HepG2 (cell line): ENCODE measurements around the gene PGP. TPM values are rescaled to one million over a fixed set of nuclear protein-coding genes. Genes with fewer than 3 reads are reported as not detected.

Experiments used
- ATAC-seq: fragments of 200-7000 bp; cut with Tn5 transposase; 3 replicates; pipeline ENCODE4 v1.9.1; 2020; ENCODE audit warnings: mild to moderate bottlenecking, moderate library complexity
- BruUV-seq: library from RNA; stranded (reverse); fragments of 400-500 nt; replicated peaks from 2 replicates; lab custom pipeline; 2021; lab: Mats Ljungman, UMichigan
- CTCF ChIA-PET: fragments of 300-600 bp; formaldehyde crosslinking; extraction: SDS; loops from one replicate; lab custom pipeline; 2021; ENCODE audit warnings: low total read pairs, inconsistent platforms, low intra/inter-chr PET ratio; lab: Yijun Ruan, JAX
- POLR2A ChIA-PET: fragments of 350-600 bp; sonication (Branson Sonifier 250); formaldehyde crosslinking; loops from one replicate; lab custom pipeline; 2020; ENCODE audit warnings: antibody characterized with exemption, inconsistent platforms; lab: Yijun Ruan, JAX
- DNase-seq: peaks from one replicate; pipeline ENCODE4 v3.0.0-alpha.2; 2015; ENCODE audit warnings: low spot score
- FAIRE-seq: peaks from 3 replicates; lab custom pipeline; 2011; peaks lifted over from hg19 to GRCh38; lab: Jason Lieb, UNC
- H2AFZ ChIP-seq: one replicate; pipeline ENCODE4 v1.6.1; 2011; ENCODE audit warnings: low read length, inconsistent platforms
- H3K27ac ChIP-seq: fragments of 300-600 bp; 3 replicates; pipeline ENCODE4 v1.8.0; 2011; ENCODE audit warnings: mixed run types, mild to moderate bottlenecking, mixed read lengths, low read length, inconsistent platforms; ENCODE audit not compliant: insufficient read depth; ENCODE audit errors: extremely low read length
- H3K27me3 ChIP-seq, 2 experiments: fragments of 200-600 bp in 1 of 2; 2 replicates in 1 of 2; 3 replicates in 1 of 2; pipeline versions ENCODE4 v1.6.0 to v1.8.0; 2011; ENCODE audit warnings: low read length in 2 of 2, mild to moderate bottlenecking in 2 of 2, moderate library complexity in 2 of 2, inconsistent platforms in 1 of 2; ENCODE audit not compliant: insufficient read depth in 2 of 2, control insufficient read depth in 1 of 2
- H3K36me3 ChIP-seq, 2 experiments: fragments of 200-600 bp in 1 of 2; replicated peaks in 1 of 2; 2 replicates in 1 of 2; 3 replicates in 1 of 2; pipeline versions ENCODE4 v1.5.1 to v1.8.0; 2011; ENCODE audit warnings: low read length in 2 of 2, inconsistent platforms in 1 of 2; ENCODE audit not compliant: insufficient read depth in 2 of 2, control insufficient read depth in 1 of 2
- H3K4me1 ChIP-seq: 2 replicates; pipeline ENCODE4 v1.5.1; 2012; ENCODE audit warnings: low read length, inconsistent platforms; ENCODE audit not compliant: insufficient read depth
- H3K4me2 ChIP-seq: 2 replicates; pipeline ENCODE4 v1.6.0; 2011; ENCODE audit warnings: low read depth, low read length, inconsistent platforms
- H3K4me3 ChIP-seq, 3 experiments: fragments of 200-600 bp in 1 of 3; sonication (generic), shearing (Covaris generic) in 1 of 3; replicated peaks in 1 of 3; 2 replicates each; pipeline ENCODE4 v1.5.1; 2011 to 2016; ENCODE audit warnings: low read length in 3 of 3, inconsistent platforms in 2 of 3, low read depth in 2 of 3, mild to moderate bottlenecking in 2 of 3, control low read depth in 1 of 3, mixed read lengths in 1 of 3; ENCODE audit not compliant: insufficient read depth in 1 of 3
- H3K79me2 ChIP-seq: one replicate; pipeline ENCODE4 v1.6.1; 2011; ENCODE audit warnings: low read length, inconsistent platforms; ENCODE audit not compliant: insufficient read depth
- H3K9ac ChIP-seq: 2 replicates; pipeline ENCODE4 v1.6.0; 2011; ENCODE audit warnings: mild to moderate bottlenecking, low read depth, low read length, inconsistent platforms; ENCODE audit not compliant: insufficient read depth
- H3K9me3 ChIP-seq: 2 replicates; pipeline ENCODE4 v1.5.1; 2012; ENCODE audit warnings: mild to moderate bottlenecking, low read length
- H4K20me1 ChIP-seq: 2 replicates; pipeline ENCODE4 v1.6.0; 2011; ENCODE audit warnings: inconsistent platforms, mild to moderate bottlenecking, low read length, moderate library complexity; ENCODE audit not compliant: insufficient read depth
- CREBL2 ChIP-seq: sonication (generic); formaldehyde crosslinking; IDR thresholded peaks from 2 replicates; pipeline ENCODE4 v1.8.1; 2023; ENCODE audit warnings: missing genetic modification reagents, mild to moderate bottlenecking, borderline replicate concordance
- FOXA1 ChIP-seq, 2 experiments: fragments of 450-650 bp in 1 of 2; sonication (generic) in 1 of 2; formaldehyde crosslinking in 1 of 2; IDR thresholded peaks; 2 replicates each; pipeline versions ENCODE4 v1.4.0 to v1.6.1; 2016 to 2020; ENCODE audit warnings: missing genetic modification reagents in 1 of 2
- IRF9 ChIP-seq: sonication (generic); formaldehyde crosslinking; IDR thresholded peaks from 2 replicates; pipeline ENCODE4 v1.8.0; 2022; ENCODE audit warnings: missing genetic modification reagents, mild to moderate bottlenecking, borderline replicate concordance
- KDM5B ChIP-seq: sonication (generic); formaldehyde crosslinking; IDR thresholded peaks from 2 replicates; pipeline ENCODE4 v1.4.0; 2020; ENCODE audit warnings: missing genetic modification reagents, mild to moderate bottlenecking, borderline replicate concordance
- KLF13 ChIP-seq: sonication (generic); formaldehyde crosslinking; IDR thresholded peaks from 2 replicates; pipeline ENCODE4 v1.4.0; 2020; ENCODE audit warnings: mild to moderate bottlenecking, missing genetic modification reagents
- MAF1 ChIP-seq: sonication (generic); formaldehyde crosslinking; IDR thresholded peaks from 2 replicates; pipeline ENCODE4 v1.5.0; 2020; ENCODE audit warnings: missing genetic modification reagents, borderline replicate concordance
- MAX ChIP-seq: IDR thresholded peaks from 2 replicates; pipeline ENCODE4 v1.6.1; 2012; ENCODE audit warnings: inconsistent platforms
- MBNL3 ChIP-seq: fragments of 250-450 bp; sonication (Bioruptor Pico); conservative IDR thresholded peaks from 2 replicates; pipeline ENCODE4 v1.8.0; 2022; ENCODE audit warnings: mild to moderate bottlenecking, inconsistent platforms
- MTF2 ChIP-seq: sonication (generic); formaldehyde crosslinking; IDR thresholded peaks from 2 replicates; pipeline ENCODE4 v1.5.0; 2020; ENCODE audit warnings: missing genetic modification reagents, borderline replicate concordance
- NCOA1 ChIP-seq: sonication (generic); formaldehyde crosslinking; IDR thresholded peaks from 2 replicates; pipeline ENCODE4 v1.9.0; 2021; ENCODE audit warnings: missing genetic modification reagents
- SKI ChIP-seq: fragments of 450-650 bp; IDR thresholded peaks from one replicate; pipeline ENCODE4 v1.6.1; 2018; ENCODE audit warnings: mild to moderate bottlenecking; ENCODE audit not compliant: partially characterized antibody
- SMC3 ChIP-seq: IDR thresholded peaks from 2 replicates; pipeline ENCODE4 v1.6.1; 2011; ENCODE audit warnings: low read length, improper control_type of control experiment
- SP2 ChIP-seq: sonication (generic); formaldehyde crosslinking; IDR thresholded peaks from 2 replicates; pipeline ENCODE4 v1.5.1; 2020; ENCODE audit warnings: mild to moderate bottlenecking, missing genetic modification reagents
- ZNF496 ChIP-seq: sonication (generic); formaldehyde crosslinking; IDR thresholded peaks from 2 replicates; pipeline ENCODE4 v1.8.1; 2023; ENCODE audit warnings: mild to moderate bottlenecking, moderate library complexity, missing genetic modification reagents; ENCODE audit not compliant: insufficient replicate concordance
- ZNF775 ChIP-seq: sonication (generic); formaldehyde crosslinking; IDR thresholded peaks from 2 replicates; pipeline ENCODE4 v1.4.0; 2020; ENCODE audit warnings: missing genetic modification reagents, mild to moderate bottlenecking, moderate library complexity, borderline replicate concordance
- ZNF792 ChIP-seq: IDR thresholded peaks from 2 replicates; pipeline ENCODE4 v1.6.1; 2016
- ZSCAN29 ChIP-seq: sonication (generic); formaldehyde crosslinking; conservative IDR thresholded peaks from 2 replicates; pipeline ENCODE4 v1.4.0; 2020; ENCODE audit warnings: mild to moderate bottlenecking, missing genetic modification reagents
- WGBS: methylation state at CpG from one replicate; pipeline ENCODE4 v1.1.6; 2017; ENCODE audit warnings: low lambda C conversion rate; 5-methylcytosine and 5-hydroxymethylcytosine counted together
- in situ Hi-C: cut with HindIII; loops from 2 replicates; pipeline ENCODE4 v1.10.0; 2017; ENCODE audit warnings: low pct_unique_long_range_greater_than_20kb; ENCODE audit not compliant: extremely low pct_ligation_motif_present
- intact Hi-C: fragments of 100-400 bp; cut with micrococcal nuclease; formaldehyde crosslinking; loops from one replicate; pipeline ENCODE4 v1.10.0; 2022; ENCODE audit not compliant: unreplicated experiment
- polyA plus RNA-seq, 8 experiments: library from polyadenylated mRNA; depleted of rRNA in 3 of 8; stranded (reverse) in 7 of 8; unstranded in 1 of 8; fragments of >200 nt; fragmentation: Illumina TruSeq in 4 of 8; extraction: Trizol in 4 of 8; gene quantifications; 2 replicates each; pipeline versions ENCODE4 v1.2.1 to v1.2.3, GENCODE V29; 2011 to 2016; ENCODE audit warnings: low read depth in 4 of 8, missing spikeins in 1 of 8, mixed read lengths in 1 of 8; ENCODE audit not compliant: insufficient read depth in 1 of 8
- total RNA-seq, 5 experiments: library from RNA; depleted of rRNA; stranded (reverse); fragments of >200 nt; fragmentation: Illumina TruSeq; extraction: Trizol; gene quantifications; 2 replicates each; pipeline ENCODE4 v1.2.3, GENCODE V29; 2016; ENCODE audit warnings: low read depth in 1 of 5

Gene PGP
- total and polyA plus RNA-seq, 2 of the 13 experiments (the other 11 are each of a cell fraction or from before 2014, with no cell fraction given), result 7.3 to 18.3 TPM

GRCh38 chr16:2173366-2173765, 41.3 kb downstream of the PGP start (continued):
- no peak for TF ChIP-seq MAX
- TF ChIP-seq SMC3, result no peak
- TF ChIP-seq NCOA1 (CRISPR knock-in tag), result no peak

- H3K4me3 ChIP-seq, result no peak overlapping the region
- peaks cover 14 to 38% of the 10 kb centered on the region in 2 experiments; a peak in 3 of 5 replicates for H3K36me3 ChIP-seq
- no peak overlapping the region for H2AFZ ChIP-seq
- FAIRE-seq (no peak), DNase-seq (no peak), ATAC-seq (no peak)
- POLR2A ChIA-PET, result interaction anchor here (0.8 to 1.4 kb wide), 3 partner anchors 10 to 17 kb away, joined by 3 to 7 read pairs (median 3); partner anchors contain the start of gene TRAF7
- intact Hi-C loops, result no loop called here
- H3K9ac ChIP-seq, result no peak overlapping the region
- H4K20me1 ChIP-seq, result no peaks in the 10 kb centered on the region
- H3K27ac ChIP-seq, result no peak overlapping the region
- H3K79me2 ChIP-seq, result no peaks in the 10 kb centered on the region
- no TSS peak for BruUV-seq
- WGBS, result 96% methylated on average over 29 of the region's 29 CpGs
- in situ Hi-C loops, result no loop called here
- no peaks in the 10 kb centered on the region for H3K4me1 ChIP-seq
- no peak overlapping the region for H3K4me2 ChIP-seq
- TF ChIP-seq CREBL2 (CRISPR knock-in tag) (no peak), ZNF496 (CRISPR knock-in tag) (no peak), MBNL3 (CRISPR knock-in tag) (no peak), SKI (no peak), ZNF775 (CRISPR knock-in tag) (no peak), KLF13 (no peak), KDM5B (CRISPR knock-in tag) (no peak), IRF9 (CRISPR knock-in tag) (no peak), MTF2 (CRISPR knock-in tag) (no peak), ZNF792 (CRISPR knock-in tag) (no peak), ZSCAN29 (no peak), MAF1 (CRISPR knock-in tag) (no peak), FOXA1 (IDR thresholded peaks at IDR 0.05) (no peak), FOXA1 (CRISPR knock-in tag; IDR thresholded peaks at IDR 0.05) (no peak), SP2 (CRISPR knock-in tag) (no peak)
- no peaks in the 10 kb centered on the region for H3K27me3 ChIP-seq
- CTCF ChIA-PET, result no interaction called here
- no peaks in the 10 kb centered on the region for H3K9me3 ChIP-seq
Measured at GRCh38 chr16:2172688-2173335, 41.8 kb downstream of the PGP start.
